ENCODE data around the gene CPNE4.

CPNE4 gene

GRCh38 chr3:131733086-131733841 is 301.6 kb downstream of the CPNE4 start:
- Mint-ChIP-seq H3K4me3 (no peak overlapping the region), H3K27me3 (no peaks in the 10 kb centered on the region), H3K27ac (no peak overlapping the region), H3K9me3 (no peaks in the 10 kb centered on the region), H3K4me1 (ENCODE audit: low read depth) (no peaks in the 10 kb centered on the region), H3K36me3 (ENCODE audit: low read depth) (no peaks in the 10 kb centered on the region)
- intact Hi-C loops (cut with micrococcal nuclease) = no loop called here

DNA sequence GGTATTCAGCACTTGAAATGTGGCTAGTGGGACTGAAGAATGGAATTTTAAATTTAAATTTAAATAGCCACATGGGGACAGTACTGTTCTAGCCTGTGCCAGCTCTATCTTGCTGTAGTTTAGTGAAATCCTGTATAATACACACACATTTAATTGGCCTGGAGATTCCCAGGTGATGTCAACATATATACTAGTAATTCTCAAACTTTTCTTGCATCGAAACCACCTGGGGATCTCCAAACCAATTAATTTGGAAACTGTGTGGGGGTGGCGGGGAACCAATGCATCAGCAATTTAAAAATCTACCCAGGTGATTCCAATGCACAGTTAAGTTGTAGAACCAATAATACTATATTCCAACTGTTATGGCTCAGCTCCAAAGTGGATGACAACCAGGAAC is 303.1 kb downstream of the CPNE4 start:
- no peak overlapping the region for H3K27ac Mint-ChIP-seq
- no peak overlapping the region for H3K4me3 Mint-ChIP-seq
- H3K27me3 Mint-ChIP-seq = no peaks in the 10 kb centered on the region
- no peaks in the 10 kb centered on the region for H3K36me3 Mint-ChIP-seq (ENCODE audit: low read depth)
- intact Hi-C loops (cut with micrococcal nuclease) = no loop called here
- H3K9me3 Mint-ChIP-seq = no peaks in the 10 kb centered on the region
- no peaks in the 10 kb centered on the region for H3K4me1 Mint-ChIP-seq (ENCODE audit: low read depth)

- intact Hi-C loops (cut with micrococcal nuclease) = no loop called here
- Mint-ChIP-seq H3K4me1 (ENCODE audit: low read depth) (no peaks in the 10 kb centered on the region), H3K9me3 (no peaks in the 10 kb centered on the region), H3K27ac (no peak overlapping the region), H3K4me3 (no peak overlapping the region), H3K36me3 (ENCODE audit: low read depth) (no peaks in the 10 kb centered on the region), H3K27me3 (no peaks in the 10 kb centered on the region)
Observed at GRCh38 chr3:131730581-131730980, 304.2 kb downstream of the CPNE4 start.

- H3K27me3 Mint-ChIP-seq = peaks cover under 1% of the 10 kb centered on the region
- H3K36me3 Mint-ChIP-seq (ENCODE audit: low read depth) = no peaks in the 10 kb centered on the region
- intact Hi-C loops (cut with micrococcal nuclease) = no loop called here
- H3K9me3 Mint-ChIP-seq = no peaks in the 10 kb centered on the region
- H3K27ac Mint-ChIP-seq = no peak overlapping the region
- H3K4me1 Mint-ChIP-seq (ENCODE audit: low read depth) = no peaks in the 10 kb centered on the region
- H3K4me3 Mint-ChIP-seq = no peak overlapping the region
Observed at GRCh38 chr3:131729643-131730017, 305.2 kb downstream of the CPNE4 start.

DNA sequence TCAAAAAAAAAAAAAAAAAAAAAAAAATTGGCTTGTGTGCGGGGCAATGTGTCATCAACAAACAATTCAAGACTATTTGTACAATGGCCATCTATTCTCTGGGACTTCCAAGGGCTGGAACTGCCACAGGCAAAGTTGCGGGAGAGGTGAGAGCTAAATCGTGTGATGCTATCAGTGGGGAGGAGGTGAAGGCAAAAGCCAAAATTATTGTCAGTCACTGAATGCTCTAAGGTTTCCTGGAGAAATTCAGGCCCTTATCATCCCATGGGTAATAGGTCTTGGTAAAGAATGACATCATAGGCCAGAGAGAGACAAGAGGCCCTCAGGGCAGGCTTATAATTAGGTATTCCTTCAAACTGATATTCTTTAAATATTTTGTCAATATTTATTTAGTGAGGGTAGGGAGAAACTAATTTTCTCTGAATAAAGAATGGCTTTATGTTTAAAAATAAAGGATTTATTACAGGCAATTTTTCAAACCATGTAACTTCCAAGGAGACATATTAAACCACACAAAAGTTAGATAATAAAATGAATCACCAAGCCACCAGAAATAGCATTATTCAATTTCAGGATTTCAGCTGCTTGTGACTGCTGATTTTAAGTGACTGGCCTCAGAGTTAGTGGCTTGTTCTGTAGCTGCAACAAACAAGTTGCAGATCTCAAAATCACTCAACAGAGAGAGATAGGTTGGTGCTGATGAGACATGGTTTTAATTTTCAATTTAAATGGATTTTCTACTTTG is 305.7 kb downstream of the CPNE4 start:
- intact Hi-C loops (cut with micrococcal nuclease) = no loop called here
- Mint-ChIP-seq H3K27me3 (peaks cover 4% of the 10 kb centered on the region), H3K9me3 (no peaks in the 10 kb centered on the region), H3K27ac (no peak overlapping the region), H3K36me3 (ENCODE audit: low read depth) (no peaks in the 10 kb centered on the region), H3K4me1 (ENCODE audit: low read depth) (no peaks in the 10 kb centered on the region), H3K4me3 (no peak overlapping the region)

- intact Hi-C loops (cut with micrococcal nuclease) = no loop called here
- no peaks in the 10 kb centered on the region for H3K4me1 Mint-ChIP-seq (ENCODE audit: low read depth)
- H3K36me3 Mint-ChIP-seq (ENCODE audit: low read depth) = no peaks in the 10 kb centered on the region
- no peak overlapping the region for H3K27ac Mint-ChIP-seq
- no peaks in the 10 kb centered on the region for H3K9me3 Mint-ChIP-seq
- H3K4me3 Mint-ChIP-seq = no peak overlapping the region
- H3K27me3 Mint-ChIP-seq = peaks cover 4% of the 10 kb centered on the region
Observed at GRCh38 chr3:131725414-131725813, 309.4 kb downstream of the CPNE4 start.

DNA sequence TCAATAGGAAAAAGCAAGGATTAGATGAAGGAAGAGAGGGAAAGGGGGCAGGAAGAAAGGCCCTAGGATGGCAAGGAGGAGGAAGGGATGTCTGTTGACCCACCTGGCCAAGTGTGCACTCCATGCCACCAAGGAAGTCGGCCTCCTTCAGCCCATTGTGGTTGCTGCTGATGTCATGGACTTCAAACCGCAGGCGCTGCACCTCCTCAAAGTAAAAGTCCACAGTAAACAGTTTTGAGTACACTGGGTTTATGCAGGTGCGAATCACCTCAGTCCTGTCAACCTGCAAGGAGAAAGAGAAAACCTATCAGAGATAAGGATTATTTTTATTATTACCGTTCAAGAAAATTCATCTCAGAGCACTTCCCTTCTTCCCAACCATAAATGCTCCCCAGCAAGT is 311.5 kb downstream of the CPNE4 start:
- no peaks in the 10 kb centered on the region for H3K4me1 Mint-ChIP-seq (ENCODE audit: low read depth)
- H3K4me3 Mint-ChIP-seq = no peak overlapping the region
- H3K27ac Mint-ChIP-seq = no peak overlapping the region
- intact Hi-C loops (cut with micrococcal nuclease) = no loop called here
- peaks cover 4% of the 10 kb centered on the region for H3K27me3 Mint-ChIP-seq
- no peaks in the 10 kb centered on the region for H3K36me3 Mint-ChIP-seq (ENCODE audit: low read depth)
- H3K9me3 Mint-ChIP-seq = no peaks in the 10 kb centered on the region

DNA sequence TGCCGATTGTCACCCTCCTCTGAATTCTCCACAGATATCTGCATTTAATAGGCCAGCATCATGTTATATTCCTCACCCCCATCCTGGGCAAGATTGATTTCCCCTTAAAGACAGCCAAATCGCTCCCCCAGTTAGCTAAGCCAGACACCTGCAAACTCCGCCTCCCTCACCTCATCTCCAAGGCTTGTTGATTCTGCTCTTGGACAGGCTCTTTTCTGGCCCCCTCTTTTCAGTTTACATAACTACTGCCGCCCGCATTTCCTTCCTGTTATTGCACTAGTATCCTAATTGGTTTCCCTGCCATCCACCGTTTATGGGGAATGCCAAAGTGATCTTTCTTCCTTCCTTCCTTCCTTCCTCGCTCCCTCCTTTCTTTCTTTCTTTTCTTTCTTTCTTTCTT is 317.3 kb downstream of the CPNE4 start:
- no peak overlapping the region for H3K4me3 Mint-ChIP-seq
- H3K27me3 Mint-ChIP-seq = no peaks in the 10 kb centered on the region
- H3K4me1 Mint-ChIP-seq (ENCODE audit: low read depth) = no peaks in the 10 kb centered on the region
- H3K36me3 Mint-ChIP-seq (ENCODE audit: low read depth) = no peaks in the 10 kb centered on the region
- no peaks in the 10 kb centered on the region for H3K9me3 Mint-ChIP-seq
- H3K27ac Mint-ChIP-seq = no peak overlapping the region
- intact Hi-C loops (cut with micrococcal nuclease) = no loop called here

DNA sequence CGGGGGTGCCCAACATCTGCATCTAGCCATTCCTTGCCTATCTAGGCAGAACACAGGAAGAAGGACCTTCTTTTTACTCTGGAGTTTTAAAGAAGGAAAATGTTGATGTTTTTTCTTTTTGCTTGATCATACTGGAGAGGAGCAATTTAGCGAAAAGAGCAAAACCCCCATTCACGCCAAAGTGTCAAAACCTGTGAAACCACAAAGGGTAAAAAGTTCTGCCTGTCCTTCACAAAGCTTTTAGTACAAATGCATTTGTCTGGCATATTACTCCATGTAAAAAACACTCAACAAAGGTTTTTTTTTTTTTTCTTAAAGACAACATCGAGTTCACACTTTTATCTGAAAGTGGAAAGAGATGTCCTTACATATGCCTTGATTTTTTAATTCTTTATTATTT is 317.9 kb downstream of the CPNE4 start:
- intact Hi-C loops (cut with micrococcal nuclease) = no loop called here
- Mint-ChIP-seq H3K9me3 (no peaks in the 10 kb centered on the region), H3K27me3 (no peaks in the 10 kb centered on the region), H3K27ac (no peak overlapping the region), H3K4me3 (no peak overlapping the region), H3K36me3 (ENCODE audit: low read depth) (no peaks in the 10 kb centered on the region), H3K4me1 (ENCODE audit: low read depth) (no peaks in the 10 kb centered on the region)

GRCh38 chr3:131716007-131716406 is 318.8 kb downstream of the CPNE4 start:
- no peaks in the 10 kb centered on the region for H3K27me3 Mint-ChIP-seq
- no peak overlapping the region for H3K27ac Mint-ChIP-seq
- no peaks in the 10 kb centered on the region for H3K36me3 Mint-ChIP-seq (ENCODE audit: low read depth)
- intact Hi-C loops (cut with micrococcal nuclease) = no loop called here
- H3K4me3 Mint-ChIP-seq = no peak overlapping the region
- H3K9me3 Mint-ChIP-seq = no peaks in the 10 kb centered on the region
- no peaks in the 10 kb centered on the region for H3K4me1 Mint-ChIP-seq (ENCODE audit: low read depth)

DNA sequence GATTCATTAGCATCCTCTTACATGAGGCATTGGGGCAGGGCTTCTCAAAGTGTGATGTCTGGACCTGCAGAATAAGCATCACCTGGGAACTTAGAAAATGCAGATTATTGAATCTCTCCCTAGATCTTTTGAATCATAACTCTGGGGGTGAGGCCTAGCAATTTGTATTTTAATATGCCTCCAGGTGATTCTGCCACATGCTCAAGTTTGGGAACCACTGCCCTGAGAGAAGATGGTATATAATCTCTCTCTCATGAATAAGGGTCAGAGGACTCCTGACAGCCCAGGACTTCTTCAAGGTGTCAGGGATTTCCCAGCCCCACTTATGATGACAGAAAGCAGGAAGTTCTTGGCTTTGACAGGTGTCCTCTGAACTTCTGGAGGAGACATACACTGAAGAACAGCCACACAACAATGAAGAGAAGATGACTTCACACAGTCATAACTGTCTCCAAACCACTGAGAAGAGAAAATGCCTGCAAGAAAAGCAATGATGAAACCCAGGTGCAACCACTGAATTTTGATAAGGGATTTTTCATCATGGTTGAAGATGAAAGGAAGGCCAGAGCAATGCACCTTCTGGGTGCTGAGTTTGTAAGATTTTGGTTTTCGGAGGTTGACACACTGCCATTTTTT is 320.1 kb downstream of the CPNE4 start:
- no peak overlapping the region for H3K27ac Mint-ChIP-seq
- intact Hi-C loops (cut with micrococcal nuclease) = no loop called here
- no peaks in the 10 kb centered on the region for H3K9me3 Mint-ChIP-seq

GRCh38 chr3:131713416-131714123 is 321.2 kb downstream of the CPNE4 start:
- Mint-ChIP-seq H3K36me3 (ENCODE audit: low read depth) (no peaks in the 10 kb centered on the region), H3K27me3 (peaks cover 2% of the 10 kb centered on the region), H3K9me3 (no peaks in the 10 kb centered on the region), H3K4me1 (ENCODE audit: low read depth) (no peaks in the 10 kb centered on the region), H3K4me3 (no peak overlapping the region), H3K27ac (no peak overlapping the region)
- intact Hi-C loops (cut with micrococcal nuclease) = no loop called here

More for the DNA sequence above, 320.1 kb downstream of the CPNE4 start:
- no peaks in the 10 kb centered on the region for H3K36me3 Mint-ChIP-seq (ENCODE audit: low read depth)
- no peaks in the 10 kb centered on the region for H3K4me1 Mint-ChIP-seq (ENCODE audit: low read depth)
- H3K4me3 Mint-ChIP-seq = no peak overlapping the region
- peaks cover under 1% of the 10 kb centered on the region for H3K27me3 Mint-ChIP-seq

DNA sequence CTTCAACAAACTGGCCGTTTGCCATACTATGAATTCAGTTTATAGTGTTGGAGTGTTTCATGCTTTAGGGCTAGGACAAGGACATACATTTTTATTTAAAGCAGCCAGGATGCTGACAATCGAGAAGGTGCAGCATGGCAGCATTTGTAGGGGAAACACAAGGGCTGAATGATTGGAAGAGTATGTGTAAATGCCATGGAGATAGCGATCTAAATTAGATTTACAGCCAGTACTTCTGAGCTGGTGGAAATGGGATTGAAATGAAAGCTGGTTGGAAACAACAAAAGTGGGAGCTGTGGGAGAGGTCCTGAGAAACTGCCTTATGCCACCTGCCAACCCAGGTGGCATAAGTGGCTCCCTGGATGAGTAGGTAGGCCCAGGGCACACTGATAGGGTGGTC is 322.2 kb downstream of the CPNE4 start:
- intact Hi-C loops (cut with micrococcal nuclease) = no loop called here
- no peak overlapping the region for H3K4me3 Mint-ChIP-seq
- H3K36me3 Mint-ChIP-seq (ENCODE audit: low read depth) = no peaks in the 10 kb centered on the region
- no peaks in the 10 kb centered on the region for H3K9me3 Mint-ChIP-seq
- no peaks in the 10 kb centered on the region for H3K4me1 Mint-ChIP-seq (ENCODE audit: low read depth)
- peaks cover 4% of the 10 kb centered on the region for H3K27me3 Mint-ChIP-seq
- H3K27ac Mint-ChIP-seq = no peak overlapping the region

Measured in dendritic cell treated with granulocyte-macrophage colony-stimulating factor and Interleukin-4, amounts not matched to agents 40 ng/mL and 50 ng/mL, for 4 days (primary cell).